ENCODE results near the gene ZNF486.
"Not testable (repeated sequence)": the region's sequence is repeated elsewhere in the genome, so short reads cannot be mapped to it uniquely, and the experiment has no call there.

ZNF486 gene

DNA sequence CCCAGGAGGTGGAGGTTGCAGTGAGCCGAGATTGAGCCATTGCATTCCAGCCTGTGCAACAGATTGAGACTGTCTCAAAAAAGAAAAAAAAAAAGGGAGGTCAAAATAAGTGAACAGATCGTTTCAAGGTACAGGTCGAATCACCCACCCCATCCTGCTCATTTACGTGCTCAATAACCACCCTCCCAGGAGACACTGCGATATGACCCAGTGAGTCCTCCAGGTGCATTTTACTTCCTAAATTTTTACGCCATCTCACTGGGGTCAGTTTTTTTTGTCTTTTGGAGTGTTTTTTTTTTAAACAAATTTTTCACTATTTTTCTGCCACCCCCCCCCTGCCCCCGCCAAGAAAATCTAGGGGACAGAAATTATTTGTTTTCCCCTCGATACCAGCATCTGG lies 68.1 kb downstream of the ZNF486 start:
- DNase-seq = no peak

DNA sequence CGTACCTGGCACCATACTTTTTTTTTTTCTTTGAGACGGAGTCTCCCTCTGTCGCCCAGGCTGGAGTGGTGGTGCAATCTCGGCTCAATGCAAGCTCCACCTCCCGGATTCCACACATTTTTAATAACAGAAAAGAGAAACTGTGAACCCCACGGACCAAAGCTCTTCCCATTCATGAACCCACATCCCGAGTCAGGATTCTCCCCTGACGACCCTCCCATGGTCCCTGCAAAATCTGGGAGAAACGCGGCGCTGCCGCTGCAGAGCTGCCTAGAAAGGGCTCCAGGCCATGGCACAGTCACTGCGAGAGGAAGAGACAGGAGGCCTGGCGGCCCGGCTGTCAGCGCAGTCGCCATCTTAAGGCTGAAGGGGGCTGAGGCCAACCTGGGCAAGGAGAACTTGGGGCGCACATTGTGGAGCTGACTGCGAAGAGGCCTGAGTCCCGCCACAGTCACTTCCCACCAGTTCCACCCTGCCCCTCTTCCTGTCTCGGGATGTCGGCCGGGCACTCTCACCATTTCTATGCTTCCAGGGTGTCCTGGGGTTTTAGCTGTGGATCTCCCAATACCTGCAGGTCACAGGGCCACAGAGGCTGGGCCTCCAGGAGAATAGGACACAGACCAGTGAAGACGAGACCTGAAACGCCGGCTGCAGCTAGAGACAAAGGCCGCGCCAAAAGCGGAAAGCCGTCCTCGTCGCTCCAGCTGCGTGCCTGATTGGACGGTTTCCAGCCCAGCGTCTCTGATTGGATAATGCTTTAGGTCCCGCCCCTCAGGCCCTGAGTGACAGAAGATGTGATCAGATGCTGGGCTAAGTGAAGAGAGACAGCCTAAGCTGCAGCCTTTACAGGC lies 71.0 kb downstream of the ZNF486 start:
- peak; percentile 81 for DNase-seq

DNA sequence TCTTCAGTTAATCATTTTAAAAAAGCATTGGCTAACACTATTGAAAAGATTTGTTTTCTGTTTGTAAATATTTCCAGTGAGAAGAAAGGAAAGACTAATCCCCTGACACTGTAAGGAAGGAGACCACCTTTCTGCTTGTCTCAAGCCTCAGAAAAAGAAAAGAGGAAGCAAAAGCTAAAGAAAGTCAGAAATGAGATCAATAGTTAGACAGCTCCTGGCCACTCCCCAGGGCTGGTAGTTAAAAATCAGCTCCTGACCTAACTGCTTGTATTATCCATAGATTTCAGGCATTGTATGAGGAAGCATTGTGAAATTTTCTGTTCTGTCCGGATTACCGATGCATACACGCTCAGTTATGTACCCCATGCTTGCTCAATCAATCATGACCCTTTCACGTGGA lies 76.6 kb downstream of the ZNF486 start:
- DNase-seq = no peak

DNA sequence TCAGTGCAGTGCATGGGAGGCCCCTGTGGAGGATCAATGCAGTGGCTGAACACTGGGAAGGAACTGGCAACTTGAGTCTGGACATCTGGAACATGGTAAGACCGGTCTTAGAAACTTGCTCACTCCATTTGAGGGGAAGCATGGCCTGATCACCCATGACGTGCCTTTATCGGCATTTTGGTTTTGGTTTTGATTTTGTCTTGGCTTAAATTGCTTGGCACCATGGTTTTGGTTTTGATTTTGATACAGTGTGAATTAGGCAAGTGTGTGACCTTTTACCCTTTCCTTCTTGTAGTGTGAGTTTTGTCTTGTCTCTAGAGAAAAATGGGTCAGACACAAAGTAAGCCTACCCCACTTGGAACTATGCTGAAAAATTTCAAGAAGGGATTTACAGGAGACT lies 77.3 kb downstream of the ZNF486 start:
- no peak for DNase-seq

DNA sequence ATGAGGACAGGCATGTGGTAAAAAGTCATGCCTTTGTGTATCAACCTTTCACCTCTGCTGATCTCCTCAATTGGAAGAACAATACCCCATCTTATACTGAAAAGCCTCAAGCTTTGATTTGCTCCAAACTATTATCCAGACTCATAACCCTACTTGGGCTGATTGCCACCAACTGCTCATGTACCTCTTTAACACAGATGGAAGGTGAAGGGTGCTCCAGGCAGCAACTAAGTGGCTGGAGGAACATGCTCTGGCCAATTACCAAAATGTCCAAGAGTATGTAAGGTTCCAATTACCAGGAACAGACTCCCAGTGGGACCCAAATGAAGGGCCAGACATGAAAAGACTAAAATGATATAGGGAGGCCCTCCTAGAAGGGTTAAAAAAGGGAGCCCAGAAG lies 78.3 kb downstream of the ZNF486 start:
- no peak for DNase-seq

DNA sequence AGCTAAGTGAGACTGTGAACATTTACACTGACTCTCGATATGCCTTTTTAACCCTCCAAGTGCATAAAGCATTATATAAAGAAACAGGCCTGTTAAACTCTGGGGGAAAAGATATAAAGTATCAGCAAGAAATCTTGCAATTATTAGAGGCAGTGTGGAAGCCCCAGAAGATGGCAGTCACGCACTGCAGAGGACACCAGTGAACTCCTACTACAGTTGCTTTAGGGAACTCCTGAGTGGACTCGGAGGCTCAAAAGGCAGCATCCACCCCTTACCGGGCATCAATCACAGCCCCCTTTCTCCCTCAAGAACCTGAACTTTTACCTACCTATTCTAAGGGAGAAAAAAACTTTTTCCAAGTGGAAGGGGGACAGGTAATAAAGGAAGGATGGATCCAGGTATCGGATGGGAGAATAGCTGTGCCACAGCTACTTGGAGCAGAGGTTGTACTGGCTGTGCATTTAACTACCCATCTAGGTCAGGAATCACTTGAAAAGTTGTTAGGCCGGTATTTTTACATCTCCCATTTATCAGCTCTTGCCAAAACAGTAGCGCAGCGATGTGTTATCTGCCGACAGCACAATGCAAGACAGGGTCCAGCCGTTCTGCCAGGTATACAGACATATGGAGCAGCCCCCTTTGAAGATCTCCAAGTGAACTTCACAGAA lies 80.1 kb downstream of the ZNF486 start:
- DNase-seq = peak; percentile 17

DNA sequence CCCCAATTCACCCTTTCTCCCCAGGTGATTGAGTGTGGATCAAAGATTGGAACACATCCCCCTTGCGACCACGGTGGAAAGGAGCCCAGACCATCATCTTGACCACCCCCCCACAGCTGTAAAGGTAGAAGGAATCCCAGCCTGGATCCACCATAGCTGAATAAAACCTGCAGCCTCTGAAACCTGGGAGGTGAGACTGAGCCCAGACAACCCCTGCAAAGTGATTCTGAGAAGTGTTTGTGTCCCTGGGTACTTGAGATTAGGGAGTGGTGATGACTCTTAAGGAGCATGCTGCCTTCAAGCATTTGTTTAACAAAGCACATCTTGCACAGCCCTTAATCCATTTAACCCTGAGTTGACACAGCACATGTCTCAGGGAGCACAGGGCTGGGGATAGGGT lies 81.2 kb downstream of the ZNF486 start:
- DNase-seq = not testable (repeated sequence)
